CD4-positive, alpha-beta T cell treated with Interleukin-1 beta for 1 hour (primary cell): ENCODE results near the gene SUPT3H.
"Not testable (repeated sequence)": the region's sequence is repeated elsewhere in the genome, so short reads cannot be mapped to it uniquely, and the experiment has no call there.

Experiments used
- DNase-seq, 2 donors: peaks; one replicate each; pipeline ENCODE4 v3.0.0-alpha.2; 2020 to 2022

The SUPT3H gene

DNA sequence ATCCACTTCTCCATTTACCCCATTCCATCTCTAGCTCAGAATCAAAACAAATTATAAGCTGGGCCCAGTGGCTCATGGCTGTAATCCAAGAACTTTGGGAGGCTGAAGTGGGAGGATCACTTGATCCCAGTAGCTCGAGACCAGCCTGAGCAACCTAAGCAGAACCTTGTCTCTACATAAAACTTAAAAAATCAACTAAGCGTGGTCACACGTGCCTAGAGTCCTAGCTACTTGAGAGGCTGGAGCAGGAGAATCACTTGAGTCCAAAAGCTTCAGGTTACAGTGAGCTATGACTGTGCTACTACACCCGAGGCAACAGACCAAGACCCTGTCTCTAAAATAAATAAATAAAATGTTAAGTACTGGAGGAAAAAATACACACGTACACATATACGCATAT, 124.3 kb downstream of the SUPT3H start:
- DNase-seq, result no peak

DNA sequence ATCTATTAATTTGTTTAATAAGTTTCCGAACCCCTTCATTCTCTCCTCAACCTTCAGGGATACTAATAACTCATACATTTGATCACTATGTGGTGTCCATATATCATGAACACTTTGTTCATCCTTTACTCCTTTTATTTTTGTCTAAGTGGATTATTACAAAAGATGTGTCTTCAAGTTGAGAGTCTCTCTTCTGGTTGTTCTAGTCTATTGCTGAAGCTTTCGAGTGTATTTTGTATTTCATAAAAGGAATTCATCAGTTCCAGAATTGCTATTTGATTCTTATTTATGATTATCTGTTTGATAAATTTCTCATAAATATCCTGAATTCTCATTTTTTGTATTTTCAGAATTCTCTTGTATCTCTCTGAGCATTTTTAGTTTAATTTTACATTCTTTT, 146.1 kb downstream of the SUPT3H start:
- no peak for DNase-seq

DNA sequence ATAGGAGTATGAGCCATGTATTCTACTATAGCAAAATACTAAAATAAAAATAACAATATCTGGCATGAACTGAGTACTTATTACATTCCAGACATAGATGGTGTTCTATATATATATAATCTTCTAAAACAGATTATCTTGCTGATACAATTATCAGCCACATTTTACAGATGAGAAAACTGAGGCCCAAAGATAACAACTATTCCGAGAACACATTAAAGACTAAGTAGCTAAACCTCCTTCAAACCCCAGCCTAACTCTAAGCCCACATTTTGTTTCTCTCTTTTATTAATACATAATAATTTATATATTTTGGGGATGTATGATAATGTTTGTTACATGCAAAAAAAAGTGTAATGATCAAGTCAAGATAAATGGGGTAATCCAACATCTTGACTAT, 148.3 kb downstream of the SUPT3H start:
- DNase-seq, result no peak

DNA sequence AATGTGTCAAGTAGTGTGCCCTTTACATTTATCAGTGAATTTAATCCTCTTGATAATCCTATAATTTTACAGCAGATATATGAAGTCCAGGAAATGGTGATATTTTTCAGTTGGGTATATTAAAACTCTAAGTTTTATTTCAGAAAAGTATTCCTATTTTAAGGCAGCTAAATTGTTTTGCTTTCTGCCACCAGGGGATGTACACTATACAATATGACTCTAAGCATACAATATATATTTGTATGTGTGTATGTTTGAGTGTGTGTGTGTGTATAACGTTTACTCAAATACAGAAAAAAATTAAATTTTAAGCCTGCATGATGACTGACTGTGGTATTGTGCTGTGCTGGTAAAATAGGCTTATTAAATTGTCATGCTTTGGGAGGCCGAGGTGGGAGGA, 151.7 kb downstream of the SUPT3H start:
- DNase-seq, result no peak

DNA sequence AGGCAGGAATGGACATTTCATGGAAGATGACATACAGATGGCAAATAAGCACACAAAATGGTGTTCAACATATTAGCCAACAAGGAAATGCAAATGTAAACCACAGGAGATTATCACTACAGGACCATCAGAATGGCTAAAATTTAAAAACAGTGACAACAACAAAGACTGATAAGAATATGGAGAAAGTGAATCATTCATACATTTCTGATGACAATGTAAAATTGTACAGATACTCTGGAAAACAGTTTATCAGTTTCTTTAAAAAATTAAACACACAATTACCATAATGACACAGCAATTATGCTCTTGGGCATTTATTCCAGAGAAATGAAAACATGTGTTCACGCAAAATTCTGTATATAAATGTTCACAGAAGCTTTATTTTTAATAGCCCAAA, 155.4 kb downstream of the SUPT3H start:
- DNase-seq, result no peak

DNA sequence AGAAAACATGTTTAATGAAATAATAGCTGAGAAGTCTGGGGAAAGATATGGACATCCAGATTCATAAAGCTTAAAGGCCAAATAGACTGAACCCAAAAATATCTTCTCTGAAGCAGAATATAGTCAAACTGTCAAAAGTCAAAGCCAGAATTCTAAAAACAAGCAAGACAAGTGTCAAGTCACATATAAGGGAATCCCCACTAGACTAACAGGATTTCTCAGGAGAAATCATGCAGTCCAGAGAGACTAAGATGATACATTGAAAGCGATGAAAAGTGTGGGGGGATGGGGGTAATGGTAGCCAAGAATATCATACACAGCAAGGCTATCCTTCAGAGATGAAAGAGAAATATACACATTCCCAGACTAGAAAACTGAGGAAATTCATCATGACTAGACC, 162.0 kb downstream of the SUPT3H start:
- no peak for DNase-seq

DNA sequence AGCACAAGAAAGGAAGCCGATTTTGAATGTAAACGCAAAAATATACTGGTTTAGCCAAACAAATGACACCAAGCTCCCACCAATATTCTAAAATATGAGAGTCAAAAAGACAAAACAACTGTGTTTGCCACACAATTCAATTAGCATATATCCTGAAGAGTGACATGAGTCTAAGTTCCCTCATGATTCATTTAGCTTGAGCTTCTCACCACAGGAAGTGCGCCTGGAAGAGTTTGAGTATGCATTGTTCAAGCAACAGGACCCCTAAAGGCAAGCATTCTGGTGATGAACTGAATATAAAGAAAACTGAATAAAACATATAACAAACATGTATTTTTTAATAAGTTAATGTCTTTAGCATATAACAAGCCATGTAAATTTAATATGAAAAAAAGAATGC, 164.8 kb downstream of the SUPT3H start:
- DNase-seq, result no peak

DNA sequence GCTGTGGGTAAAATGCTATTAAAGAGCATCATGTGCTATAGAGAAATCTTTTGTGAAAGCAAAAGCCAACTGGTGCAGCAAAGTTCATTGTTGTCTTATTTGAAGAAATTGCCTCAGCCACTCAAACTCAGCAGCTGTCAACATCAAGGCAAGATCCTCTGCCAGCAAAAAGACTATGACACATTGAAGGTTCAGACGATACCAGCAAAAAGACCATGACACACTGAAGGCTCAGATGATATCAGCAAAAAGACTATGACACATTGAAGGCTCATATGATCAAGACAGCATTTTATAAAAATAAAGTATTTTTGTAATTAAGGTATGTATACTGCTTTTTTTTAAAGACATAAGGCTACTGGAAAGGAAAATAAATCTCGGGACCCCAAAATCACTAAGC, 168.0 kb downstream of the SUPT3H start:
- DNase-seq, result no peak

DNA sequence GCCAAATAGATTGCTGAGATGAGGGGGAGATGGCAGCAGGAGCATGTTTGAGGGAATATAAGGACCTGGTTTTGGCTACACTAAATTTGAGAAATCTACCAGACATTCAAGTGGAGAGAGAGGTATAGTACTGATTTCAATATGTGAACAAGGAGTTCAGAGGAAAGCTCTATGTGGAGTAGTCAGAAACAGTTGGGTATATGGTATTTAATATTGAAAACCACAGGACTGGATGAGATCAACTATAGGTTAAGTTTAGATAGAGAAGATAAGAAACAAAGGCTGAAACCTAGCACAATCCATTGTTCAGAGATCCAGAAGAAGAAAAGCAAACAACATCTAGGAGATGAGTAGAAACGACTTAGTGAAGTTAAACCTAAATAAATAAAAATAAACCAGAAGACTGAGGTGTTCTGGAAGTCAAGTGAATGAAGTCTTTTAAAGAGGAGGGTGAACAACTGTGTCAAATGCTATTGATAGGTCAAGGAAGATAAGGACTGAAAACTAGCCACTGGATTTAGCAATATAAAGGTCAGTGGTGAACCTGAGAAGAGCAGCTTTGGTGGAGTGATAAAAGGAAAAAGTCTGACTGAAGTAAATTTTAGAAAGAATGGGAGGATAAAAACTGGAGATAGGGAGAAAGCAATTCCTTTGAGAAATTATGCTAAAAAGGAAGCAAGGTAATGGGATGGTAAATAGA, 170.8 kb downstream of the SUPT3H start:
- DNase-seq, result no peak

DNA sequence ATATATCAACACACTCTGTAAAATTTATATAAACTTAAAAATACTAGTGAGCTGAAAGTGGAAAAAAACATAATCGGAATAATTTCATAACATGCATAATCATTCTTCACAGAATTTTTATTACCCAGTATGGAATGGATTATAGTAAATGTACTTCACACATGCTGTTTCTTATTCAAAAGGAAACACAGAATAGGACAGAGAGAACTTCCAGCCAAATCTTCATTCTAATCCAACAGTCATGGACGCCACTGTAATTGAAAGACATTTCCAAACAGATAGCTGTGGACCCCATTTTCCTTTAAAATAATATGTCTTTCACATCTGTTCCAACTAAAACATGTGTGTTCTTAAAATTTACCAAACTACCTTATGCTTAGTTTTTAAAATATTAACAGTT, 176.2 kb downstream of the SUPT3H start:
- DNase-seq, result no peak

DNA sequence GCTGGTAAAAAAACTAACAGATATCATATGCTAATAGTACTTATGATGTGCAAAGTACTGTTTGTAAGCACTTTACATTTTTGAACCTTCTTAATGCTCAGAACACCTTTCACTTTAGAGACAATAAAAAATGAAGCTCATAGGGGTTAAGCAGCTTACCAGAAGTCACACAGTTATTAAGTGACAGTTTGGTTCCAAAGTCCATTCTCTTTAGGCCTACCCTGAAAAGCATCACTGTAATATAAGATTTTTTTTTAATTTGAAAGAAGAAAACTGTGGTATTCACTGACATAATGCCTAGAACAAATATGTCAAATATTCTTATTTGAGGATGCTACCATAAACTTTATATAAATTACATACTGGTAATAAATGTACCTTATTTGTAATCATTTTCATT, 177.2 kb downstream of the SUPT3H start:
- DNase-seq, result no peak

DNA sequence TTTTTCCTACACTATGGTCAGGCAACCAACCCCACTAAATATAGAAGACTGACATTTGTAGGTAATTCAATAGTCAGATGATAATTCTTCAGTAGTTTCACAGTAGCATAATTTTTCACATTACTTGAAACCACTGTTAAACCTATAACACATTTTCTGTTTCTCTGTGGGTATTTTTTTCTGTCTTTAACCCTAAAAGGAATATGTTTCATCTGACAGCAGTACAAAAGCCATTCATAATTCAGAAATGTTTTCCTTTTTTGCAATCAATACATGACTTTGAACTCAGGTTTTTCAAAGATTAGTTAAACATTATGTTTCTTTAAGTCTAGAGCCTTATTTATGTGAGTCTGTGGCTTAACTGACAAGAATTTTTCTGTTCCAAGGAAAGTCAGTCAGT, 178.2 kb downstream of the SUPT3H start:
- no peak for DNase-seq

DNA sequence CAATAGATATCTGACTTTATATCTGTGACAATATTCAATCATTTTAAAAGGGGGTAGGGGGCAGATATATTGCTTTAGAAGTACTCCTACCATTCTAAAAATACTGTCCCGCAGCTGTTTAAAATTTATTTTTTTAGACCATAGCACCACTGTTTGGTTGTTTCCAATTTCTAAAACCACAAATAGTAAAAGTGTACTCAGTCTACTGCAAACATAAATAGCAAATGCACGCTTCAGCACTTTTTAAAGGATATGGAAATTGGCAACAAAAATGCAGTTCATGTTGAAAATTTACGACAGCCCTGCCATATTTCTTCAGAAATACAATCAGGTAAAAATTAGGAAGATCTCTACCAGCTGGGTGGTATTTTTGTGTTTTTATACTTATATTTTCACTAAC, 181.6 kb downstream of the SUPT3H start:
- no peak for DNase-seq

DNA sequence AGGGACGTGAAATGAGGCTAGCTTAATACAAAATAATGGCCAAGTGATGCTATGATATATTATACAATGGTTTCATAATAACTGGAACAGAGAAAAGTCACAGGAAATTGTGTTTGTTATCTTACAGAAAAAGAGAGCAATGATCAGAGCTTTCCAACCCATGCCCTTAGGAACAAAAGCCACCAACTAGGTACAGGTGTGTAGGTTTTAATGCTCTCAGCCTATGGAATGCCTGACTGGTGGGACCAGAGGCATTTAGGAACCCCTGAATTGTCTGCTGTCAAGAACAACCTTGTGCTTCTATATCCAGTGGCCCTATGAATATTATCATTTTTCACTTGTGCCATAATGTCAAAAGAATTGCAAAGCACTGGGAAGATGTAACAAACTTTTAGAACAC, 182.6 kb downstream of the SUPT3H start:
- DNase-seq, result no peak

DNA sequence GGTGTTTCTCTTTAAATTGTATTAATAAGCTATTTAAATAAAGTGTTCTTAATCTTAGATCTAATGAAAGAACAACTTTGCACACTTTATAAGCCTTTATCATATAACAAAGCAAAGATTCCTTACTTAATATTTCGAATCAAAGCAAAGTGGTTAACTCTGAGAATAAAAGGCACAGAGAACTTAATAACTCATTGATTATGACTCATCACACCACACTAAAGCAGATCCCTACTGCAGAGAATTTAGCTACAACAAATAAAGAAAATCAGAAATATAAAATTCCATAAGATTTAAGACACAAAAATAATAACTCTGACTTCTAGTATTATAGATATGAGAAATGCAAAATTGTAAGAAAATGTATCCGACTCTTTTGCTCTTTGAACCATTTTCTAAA, 185.2 kb downstream of the SUPT3H start:
- no peak for DNase-seq

DNA sequence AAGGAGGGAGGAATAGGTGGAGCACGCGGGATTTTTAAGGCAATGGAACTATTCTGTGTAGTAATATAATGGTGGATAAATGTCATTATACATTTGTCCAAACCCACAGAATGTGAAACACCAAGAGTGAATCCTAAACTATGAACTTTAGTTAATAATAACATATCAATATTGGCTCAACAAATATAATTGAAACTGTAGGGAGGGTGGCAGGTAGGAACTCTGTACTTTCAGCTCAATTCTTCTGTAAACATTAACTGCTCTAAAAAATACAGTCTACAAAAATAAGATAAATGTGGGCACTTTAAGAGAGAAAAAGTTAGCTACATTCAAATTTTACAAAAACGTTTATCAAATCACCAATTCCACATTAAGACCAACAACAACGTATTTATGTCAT, 186.3 kb downstream of the SUPT3H start:
- no peak for DNase-seq

DNA sequence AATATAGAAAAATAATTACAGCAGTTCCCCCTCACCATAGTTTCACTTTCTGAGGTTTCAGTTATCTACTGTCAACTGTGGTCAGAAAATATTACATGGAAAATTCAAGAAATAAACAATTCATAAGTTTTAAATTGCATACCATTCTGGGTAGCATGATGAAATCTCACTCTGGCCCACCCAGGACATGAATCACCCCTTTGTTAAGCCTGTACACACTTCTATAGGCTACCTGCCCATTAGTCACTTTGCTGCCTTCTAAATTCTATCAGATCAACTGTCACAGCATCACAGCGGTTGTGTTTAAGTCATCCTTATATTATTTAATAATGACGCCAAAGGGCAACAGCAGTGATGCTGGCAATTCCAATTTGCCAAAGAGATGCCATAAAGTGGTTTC, 189.9 kb downstream of the SUPT3H start:
- no peak for DNase-seq

DNA sequence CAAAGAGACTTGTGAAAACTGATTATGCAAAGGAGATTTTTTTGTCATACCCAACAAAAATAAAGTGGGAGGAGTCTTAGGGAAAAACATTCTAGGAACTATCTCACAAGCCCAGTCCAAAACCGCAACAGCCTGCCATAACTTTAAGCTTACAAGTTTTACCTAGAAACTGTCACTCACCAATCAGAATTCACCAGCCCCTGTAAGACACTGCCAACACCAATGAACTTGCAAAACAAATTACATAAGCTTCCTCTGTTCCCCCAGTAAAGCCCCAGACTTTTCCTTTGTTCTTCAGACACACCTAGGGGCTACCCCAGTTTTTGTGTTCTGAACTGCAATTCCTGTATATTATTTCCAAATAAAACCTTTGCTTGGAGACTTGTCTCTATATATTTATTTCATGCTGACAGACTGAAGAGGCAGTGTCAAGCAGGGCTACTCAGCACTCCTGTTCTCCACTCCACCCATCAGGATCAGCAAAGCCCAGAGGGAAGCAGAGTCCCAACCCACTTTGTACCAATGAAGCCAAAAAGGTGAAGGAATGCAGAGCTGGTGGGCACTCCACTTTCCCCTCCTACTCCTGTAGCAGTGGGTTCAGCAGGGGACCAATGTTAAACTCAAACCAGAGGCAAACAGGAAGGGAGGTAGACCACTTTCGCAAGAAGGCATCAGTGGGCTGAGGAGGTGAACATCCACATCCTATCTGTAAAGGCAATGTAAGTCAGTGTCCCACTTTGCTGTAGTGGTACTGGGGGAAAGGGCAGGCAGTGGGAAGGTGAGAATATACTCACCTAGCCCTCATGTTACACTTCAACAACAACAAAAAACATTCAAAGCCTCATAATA, 192.1 kb downstream of the SUPT3H start:
- DNase-seq, result no peak

DNA sequence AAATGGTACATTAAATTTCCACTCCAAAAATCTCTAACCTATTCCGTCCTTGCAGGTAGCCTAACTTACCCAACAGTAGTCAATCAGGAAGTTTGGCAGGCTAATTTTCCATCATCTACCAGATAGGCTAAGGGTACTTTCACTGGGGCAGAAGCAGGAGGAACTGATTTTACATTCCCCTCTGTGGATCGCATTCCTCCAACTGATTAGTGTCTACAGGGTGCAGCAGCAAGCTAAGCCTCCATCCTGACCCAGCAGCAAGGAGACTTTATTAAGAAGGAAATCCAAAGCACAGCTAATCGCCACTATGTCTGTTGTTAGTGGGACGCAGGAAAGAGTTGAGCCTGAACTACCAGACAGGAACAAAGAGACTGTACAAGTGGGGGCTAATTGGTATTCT, 192.8 kb downstream of the SUPT3H start:
- no peak for DNase-seq

DNA sequence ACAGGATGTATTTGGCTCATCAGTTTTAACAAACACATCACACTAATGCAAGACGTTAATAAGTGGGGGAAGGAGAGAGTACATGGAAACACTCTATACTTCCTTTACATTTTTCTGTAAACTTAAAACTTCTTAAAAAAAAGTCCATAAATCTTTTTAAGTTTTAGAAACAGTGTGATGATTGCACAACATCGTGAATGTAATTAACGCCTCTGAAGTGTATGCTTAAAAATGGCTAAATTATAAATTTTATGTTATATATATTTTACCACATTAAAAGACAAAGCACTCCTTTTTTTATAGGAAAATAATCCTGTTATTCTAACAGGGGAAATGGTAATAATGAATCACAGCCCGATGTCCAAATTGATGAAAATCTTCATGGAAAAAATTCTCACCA, 193.7 kb downstream of the SUPT3H start:
- DNase-seq, result no peak

DNA sequence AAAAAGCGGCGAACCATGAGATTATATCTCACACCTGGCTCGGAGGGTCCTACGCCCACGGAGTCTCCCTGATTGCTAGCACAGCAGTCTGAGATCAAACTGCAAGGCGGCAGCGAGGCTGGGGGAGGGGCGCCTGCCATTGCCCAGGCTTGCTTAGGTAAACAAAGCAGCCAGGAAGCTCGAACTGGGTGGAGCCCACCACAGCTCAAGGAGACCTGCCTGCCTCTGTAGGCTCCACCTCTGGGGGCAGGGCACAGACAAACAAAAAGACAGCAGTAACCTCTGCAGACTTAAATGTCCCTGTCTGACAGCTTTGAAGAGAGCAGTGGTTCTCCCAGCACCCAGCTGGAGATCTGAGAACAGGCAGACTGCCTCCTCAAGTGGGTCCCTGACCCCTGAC, 201.4 kb downstream of the SUPT3H start:
- DNase-seq, result not testable (repeated sequence)

DNA sequence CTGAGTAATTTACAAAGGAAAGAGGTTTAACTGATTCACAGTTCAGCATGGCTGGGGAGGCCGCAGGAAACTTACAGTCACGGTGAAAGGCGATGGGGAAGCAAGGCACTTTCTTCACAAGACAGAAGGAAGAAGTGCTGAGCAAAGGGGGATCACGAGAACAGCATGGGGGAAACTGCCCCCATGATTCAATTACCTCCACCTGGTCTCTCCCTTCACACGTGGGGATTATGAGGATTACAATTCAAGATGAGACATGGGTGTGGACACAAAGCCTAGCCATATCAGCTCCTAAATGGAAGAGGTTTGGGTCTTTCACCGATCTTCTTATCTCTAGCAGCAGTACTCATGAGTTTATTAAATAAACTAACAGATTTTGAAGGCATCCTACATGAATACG, 202.5 kb downstream of the SUPT3H start:
- DNase-seq, result no peak

DNA sequence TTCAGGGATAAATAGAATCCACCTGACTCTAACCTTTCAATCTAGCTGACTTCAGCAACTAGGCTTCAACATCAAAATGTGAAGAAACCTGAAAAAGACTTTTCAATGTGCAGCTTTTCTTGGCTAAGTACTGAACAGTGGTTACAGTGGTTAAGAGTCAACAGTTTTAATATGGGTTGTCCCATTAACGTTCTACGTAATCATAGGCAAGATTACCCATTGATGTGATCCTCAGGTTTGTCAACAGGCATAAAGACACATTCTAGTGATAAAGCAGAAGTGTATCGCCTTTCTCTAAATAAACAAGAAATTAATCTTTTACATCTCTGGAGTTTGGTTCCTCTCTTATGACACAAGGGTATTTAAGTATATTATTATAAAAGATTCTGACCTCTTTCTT, 203.7 kb downstream of the SUPT3H start:
- DNase-seq, result no peak

DNA sequence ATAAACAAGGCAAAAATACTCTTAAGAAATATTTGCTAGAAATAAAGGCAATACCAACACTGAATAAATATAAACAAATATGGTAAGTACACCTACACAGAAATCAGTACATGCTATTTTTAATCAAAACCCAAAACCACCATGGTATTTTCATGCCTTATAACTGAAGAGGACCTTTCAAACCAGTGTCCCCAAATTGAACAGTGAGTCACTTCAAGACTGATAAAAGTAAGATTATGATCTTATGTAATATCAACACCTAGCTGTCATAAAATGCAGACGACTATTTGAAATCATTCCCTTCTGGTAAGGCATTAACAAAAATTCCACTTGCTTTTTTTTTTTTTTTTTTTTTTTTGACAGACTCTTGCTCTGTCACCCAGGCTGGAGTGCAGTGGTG, 206.4 kb downstream of the SUPT3H start:
- no peak for DNase-seq

DNA sequence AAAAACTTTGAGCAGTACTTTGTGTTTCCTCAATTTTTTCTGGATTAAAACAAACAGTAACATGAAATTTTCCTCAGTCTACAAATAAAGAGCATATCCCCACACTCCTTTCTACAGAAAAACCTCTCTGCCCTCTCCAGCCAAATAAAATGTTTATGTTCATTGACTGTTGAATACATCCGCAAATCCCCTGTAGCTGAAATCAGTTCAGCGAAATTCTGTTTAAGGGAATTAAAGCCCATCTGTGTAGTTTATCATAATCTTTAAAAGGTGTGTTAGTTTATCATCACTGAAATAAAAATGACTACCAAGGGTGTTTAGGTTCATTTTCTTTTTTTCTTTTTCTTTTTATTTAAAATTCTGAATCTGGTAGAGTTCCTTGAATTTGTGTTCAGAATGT, 207.4 kb downstream of the SUPT3H start:
- DNase-seq, result no peak
